ENCODE data around the gene EGFLAM.

Gene EGFLAM

GRCh38 chr5:38285226-38285625 is 26.9 kb downstream of the EGFLAM start:
- H3K4me1 Mint-ChIP-seq: no peaks in the 10 kb centered on the region
- no peaks in the 10 kb centered on the region for H3K9me3 Mint-ChIP-seq
- no peak overlapping the region for H3K4me3 Mint-ChIP-seq
- H3K27ac Mint-ChIP-seq (ENCODE audit: low read depth): no peak overlapping the region
- no peaks in the 10 kb centered on the region for H3K27me3 Mint-ChIP-seq
- ATAC-seq (replicated peaks; ENCODE audit: extremely low read depth, poor library complexity, severe bottlenecking) (no peak), DNase-seq (ENCODE audit: low spot score in 2 of 2) (no peak)
- H3K36me3 Mint-ChIP-seq (ENCODE audit: insufficient read depth): no peaks in the 10 kb centered on the region

- Mint-ChIP-seq H3K36me3 (ENCODE audit: insufficient read depth) (no peaks in the 10 kb centered on the region), H3K9me3 (no peaks in the 10 kb centered on the region), H3K27ac (ENCODE audit: low read depth) (no peak overlapping the region), H3K27me3 (no peaks in the 10 kb centered on the region), H3K4me3 (no peak overlapping the region), H3K4me1 (no peaks in the 10 kb centered on the region)
- DNase-seq (ENCODE audit: low spot score in 2 of 2): no peak
- ATAC-seq (replicated peaks; ENCODE audit: extremely low read depth, poor library complexity, severe bottlenecking): no peak
These were observed 27.6 kb downstream of the EGFLAM start for GRCh38 chr5:38286002-38286401.

- H3K4me3 Mint-ChIP-seq: no peak overlapping the region
- no peaks in the 10 kb centered on the region for H3K36me3 Mint-ChIP-seq (ENCODE audit: insufficient read depth)
- H3K9me3 Mint-ChIP-seq: no peaks in the 10 kb centered on the region
- DNase-seq (ENCODE audit: low spot score in 2 of 2): no peak
- no peaks in the 10 kb centered on the region for H3K27me3 Mint-ChIP-seq
- no peaks in the 10 kb centered on the region for H3K4me1 Mint-ChIP-seq
- ATAC-seq (replicated peaks; ENCODE audit: extremely low read depth, poor library complexity, severe bottlenecking): no peak
- no peak overlapping the region for H3K27ac Mint-ChIP-seq (ENCODE audit: low read depth)
These were observed 28.8 kb downstream of the EGFLAM start for GRCh38 chr5:38287124-38287523.

GRCh38 chr5:38289457-38289856 is 31.1 kb downstream of the EGFLAM start:
- no peaks in the 10 kb centered on the region for H3K27me3 Mint-ChIP-seq
- no peaks in the 10 kb centered on the region for H3K4me1 Mint-ChIP-seq
- H3K9me3 Mint-ChIP-seq: no peaks in the 10 kb centered on the region
- no peak for DNase-seq (ENCODE audit: low spot score in 2 of 2)
- no peak for ATAC-seq (replicated peaks; ENCODE audit: extremely low read depth, poor library complexity, severe bottlenecking)
- no peak overlapping the region for H3K27ac Mint-ChIP-seq (ENCODE audit: low read depth)
- H3K4me3 Mint-ChIP-seq: no peak overlapping the region
- no peaks in the 10 kb centered on the region for H3K36me3 Mint-ChIP-seq (ENCODE audit: insufficient read depth)

- Mint-ChIP-seq H3K9me3 (no peaks in the 10 kb centered on the region), H3K4me1 (no peaks in the 10 kb centered on the region), H3K27me3 (no peaks in the 10 kb centered on the region), H3K4me3 (no peak overlapping the region), H3K27ac (ENCODE audit: low read depth) (no peak overlapping the region), H3K36me3 (ENCODE audit: insufficient read depth) (no peaks in the 10 kb centered on the region)
- no peak for ATAC-seq (replicated peaks; ENCODE audit: extremely low read depth, poor library complexity, severe bottlenecking)
- no peak for DNase-seq (ENCODE audit: low spot score in 2 of 2)
These were observed 31.8 kb downstream of the EGFLAM start for GRCh38 chr5:38290028-38290653.

- Mint-ChIP-seq H3K4me1 (no peaks in the 10 kb centered on the region), H3K4me3 (no peak overlapping the region), H3K36me3 (ENCODE audit: insufficient read depth) (no peaks in the 10 kb centered on the region), H3K27me3 (peaks cover 10% of the 10 kb centered on the region), H3K9me3 (no peaks in the 10 kb centered on the region), H3K27ac (ENCODE audit: low read depth) (no peak overlapping the region)
- ATAC-seq (replicated peaks; ENCODE audit: extremely low read depth, poor library complexity, severe bottlenecking) (no peak), DNase-seq (ENCODE audit: low spot score in 2 of 2) (no peak)
These were observed 33.0 kb downstream of the EGFLAM start for GRCh38 chr5:38291355-38291754.

- Mint-ChIP-seq H3K27ac (ENCODE audit: low read depth) (no peak overlapping the region), H3K9me3 (no peaks in the 10 kb centered on the region), H3K36me3 (ENCODE audit: insufficient read depth) (no peaks in the 10 kb centered on the region), H3K4me1 (no peaks in the 10 kb centered on the region), H3K27me3 (peaks cover 10% of the 10 kb centered on the region), H3K4me3 (no peak overlapping the region)
- DNase-seq (ENCODE audit: low spot score in 2 of 2) (no peak), ATAC-seq (replicated peaks; ENCODE audit: extremely low read depth, poor library complexity, severe bottlenecking) (no peak)
These were observed 33.9 kb downstream of the EGFLAM start for GRCh38 chr5:38292228-38292627.

- Mint-ChIP-seq H3K27ac (ENCODE audit: low read depth) (no peak overlapping the region), H3K4me1 (no peaks in the 10 kb centered on the region), H3K9me3 (peaks cover 3% of the 10 kb centered on the region), H3K27me3 (peaks cover 10% of the 10 kb centered on the region), H3K36me3 (ENCODE audit: insufficient read depth) (no peaks in the 10 kb centered on the region), H3K4me3 (no peak overlapping the region)
- DNase-seq (ENCODE audit: low spot score in 2 of 2) (no peak), ATAC-seq (replicated peaks; ENCODE audit: extremely low read depth, poor library complexity, severe bottlenecking) (no peak)
These were observed 37.4 kb downstream of the EGFLAM start for GRCh38 chr5:38295751-38296150.

- Mint-ChIP-seq H3K36me3 (ENCODE audit: insufficient read depth) (no peaks in the 10 kb centered on the region), H3K4me1 (no peaks in the 10 kb centered on the region), H3K4me3 (no peak overlapping the region), H3K27ac (ENCODE audit: low read depth) (no peak overlapping the region), H3K9me3 (peaks cover 16% of the 10 kb centered on the region), H3K27me3 (peaks cover 10% of the 10 kb centered on the region)
- DNase-seq (ENCODE audit: low spot score in 2 of 2) (no peak), ATAC-seq (replicated peaks; ENCODE audit: extremely low read depth, poor library complexity, severe bottlenecking) (no peak)
These were observed 39.7 kb downstream of the EGFLAM start for GRCh38 chr5:38297830-38298608.

GRCh38 chr5:38299585-38299984 is 41.2 kb downstream of the EGFLAM start:
- no peak for ATAC-seq (replicated peaks; ENCODE audit: extremely low read depth, poor library complexity, severe bottlenecking)

GRCh38 chr5:38305148-38305547 is 46.8 kb downstream of the EGFLAM start:
- no peak for ATAC-seq (replicated peaks; ENCODE audit: extremely low read depth, poor library complexity, severe bottlenecking)
- no peak overlapping the region for H3K4me3 Mint-ChIP-seq
- H3K36me3 Mint-ChIP-seq (ENCODE audit: insufficient read depth): no peaks in the 10 kb centered on the region
- DNase-seq (ENCODE audit: low spot score in 2 of 2): no peak
- peaks cover 43% of the 10 kb centered on the region for H3K9me3 Mint-ChIP-seq
- no peak overlapping the region for H3K27ac Mint-ChIP-seq (ENCODE audit: low read depth)
- no peaks in the 10 kb centered on the region for H3K4me1 Mint-ChIP-seq
- H3K27me3 Mint-ChIP-seq: no peaks in the 10 kb centered on the region

More at GRCh38 chr5:38299585-38299984, 41.2 kb downstream of the EGFLAM start:
- H3K4me1 Mint-ChIP-seq: no peaks in the 10 kb centered on the region
- peaks cover 10% of the 10 kb centered on the region for H3K27me3 Mint-ChIP-seq
- H3K36me3 Mint-ChIP-seq (ENCODE audit: insufficient read depth): no peaks in the 10 kb centered on the region
- no peak for DNase-seq (ENCODE audit: low spot score in 2 of 2)
- H3K9me3 Mint-ChIP-seq: peaks cover 22% of the 10 kb centered on the region
- no peak overlapping the region for H3K27ac Mint-ChIP-seq (ENCODE audit: low read depth)
- H3K4me3 Mint-ChIP-seq: no peak overlapping the region

GRCh38 chr5:38307845-38308244 is 49.5 kb downstream of the EGFLAM start:
- no peaks in the 10 kb centered on the region for H3K4me1 Mint-ChIP-seq
- peaks cover 28% of the 10 kb centered on the region for H3K9me3 Mint-ChIP-seq
- DNase-seq (ENCODE audit: low spot score in 2 of 2) (no peak), ATAC-seq (replicated peaks; ENCODE audit: extremely low read depth, poor library complexity, severe bottlenecking) (no peak)
- H3K36me3 Mint-ChIP-seq (ENCODE audit: insufficient read depth): no peaks in the 10 kb centered on the region
- H3K27ac Mint-ChIP-seq (ENCODE audit: low read depth): no peak overlapping the region
- H3K4me3 Mint-ChIP-seq: no peak overlapping the region
- no peaks in the 10 kb centered on the region for H3K27me3 Mint-ChIP-seq

- Mint-ChIP-seq H3K9me3 (no peaks in the 10 kb centered on the region), H3K4me3 (no peak overlapping the region), H3K36me3 (ENCODE audit: insufficient read depth) (no peaks in the 10 kb centered on the region), H3K27me3 (peaks cover 6% of the 10 kb centered on the region), H3K4me1 (no peaks in the 10 kb centered on the region), H3K27ac (ENCODE audit: low read depth) (no peak overlapping the region)
- no peak for ATAC-seq (replicated peaks; ENCODE audit: extremely low read depth, poor library complexity, severe bottlenecking)
- DNase-seq (ENCODE audit: low spot score in 2 of 2): no peak
These were observed 58.3 kb downstream of the EGFLAM start for GRCh38 chr5:38316544-38317224.
